Esophagus (tissue), 2 donors: ENCODE results near the gene PSMG4. TPM values are rescaled to one million over a fixed set of nuclear protein-coding genes. Genes with fewer than 3 reads are reported as not detected.
A peak's percentile ranks its signal among the peaks of the same experiment; 100 is the strongest.

ENCODE experiments used
- H3K27ac ChIP-seq, 2 donors: one replicate each; pipeline ENCODE4 v1.5.1; 2013; ENCODE audit warnings: low read depth in 2 of 2, mild to moderate bottlenecking in 2 of 2, inconsistent platforms in 1 of 2, low read length in 1 of 2, moderate library complexity in 1 of 2
- H3K27me3 ChIP-seq, 2 donors: one replicate each; pipeline ENCODE4 v1.6.1; 2013; ENCODE audit warnings: low read length in 2 of 2, control low read depth in 1 of 2, mild to moderate bottlenecking in 1 of 2; ENCODE audit not compliant: insufficient read depth in 2 of 2, control insufficient read depth in 1 of 2
- H3K36me3 ChIP-seq, 2 donors: one replicate each; pipeline ENCODE4 v1.6.1; 2013; ENCODE audit warnings: low read length in 1 of 2; ENCODE audit not compliant: control insufficient read depth in 2 of 2, insufficient read depth in 2 of 2
- H3K4me1 ChIP-seq, 2 donors: one replicate each; pipeline ENCODE4 v1.6.1; 2013; ENCODE audit warnings: low read length in 1 of 2; ENCODE audit not compliant: control insufficient read depth in 2 of 2, insufficient read depth in 2 of 2
- H3K4me3 ChIP-seq, 2 donors: one replicate each; pipeline ENCODE4 v1.5.1; 2013; ENCODE audit warnings: low read length in 2 of 2, mild to moderate bottlenecking in 2 of 2, low read depth in 1 of 2, moderate library complexity in 1 of 2
- H3K9me3 ChIP-seq, 2 donors: one replicate each; pipeline ENCODE4 v1.6.1; 2013; ENCODE audit warnings: mild to moderate bottlenecking in 2 of 2, low read depth in 1 of 2, low read length in 1 of 2, moderate library complexity in 1 of 2; ENCODE audit not compliant: control insufficient read depth in 2 of 2, insufficient read depth in 1 of 2
- WGBS, 2 donors: extraction: QIAGEN DNeasy Blood & Tissue Kit; methylation state at CpG; one replicate each; pipeline ENCODE4 v1.1.7; 2013; 5-methylcytosine and 5-hydroxymethylcytosine counted together
- polyA plus RNA-seq, 2 donors: library from polyadenylated mRNA; stranded (reverse); fragments of 200-250 nt; gene quantifications; one replicate each; pipeline ENCODE4 v1.2.3, GENCODE V29; 2013
- donor health status: healthy with polysubstance abuse.
- donor health status: Bipolar disorder and iron deficiency.

PSMG4 gene
- 10 to 100 TPM; 31.6 to 33.3 TPM for polyA plus RNA-seq

GRCh38 chr6:3258720-3259490 is at the start of gene PSMG4:
TSS of gene PSMG4 (plus strand) at chr6:3258947. CDS start at chr6:3259023, 76 bp downstream.
- Histone ChIP-seq H3K4me3 (peak within 1 kb of the TSS; percentile 86 to 98), H3K4me1 (peaks cover 8 to 10% of the 10 kb centered on the region in 2 donors), H3K36me3 (peaks cover 0 to 7% of the 10 kb centered on the region in 2 donors), H3K27ac (peak within 1 kb of the TSS; percentile 68 to 91), H3K27me3 (no peaks in the 10 kb centered on the region), H3K9me3 (no peaks in the 10 kb centered on the region)
- 0 to 1% methylated on average over 75 to 80 of the region's 80 CpGs for WGBS, 2 donors

GRCh38 chr6:3209114-3210023 is 49.4 kb upstream of the PSMG4 start:
- H3K4me3 ChIP-seq: no peak overlapping the region
- WGBS, 2 donors: 42 to 51% methylated on average over 17 of the region's 17 CpGs
- no peaks in the 10 kb centered on the region for H3K36me3 ChIP-seq
- peak overlapping the region; percentile 71 to 74 for H3K27ac ChIP-seq
- H3K9me3 ChIP-seq: no peaks in the 10 kb centered on the region
- peaks cover 0 to 2% of the 10 kb centered on the region in 2 donors for H3K4me1 ChIP-seq
- H3K27me3 ChIP-seq: no peaks in the 10 kb centered on the region

GRCh38 chr6:3210024-3210610 is 48.6 kb upstream of the PSMG4 start:
- peaks cover 0 to 2% of the 10 kb centered on the region in 2 donors for H3K4me1 ChIP-seq
- H3K27me3 ChIP-seq: no peaks in the 10 kb centered on the region
- H3K9me3 ChIP-seq: no peaks in the 10 kb centered on the region
- 88% methylated on average over 9 of the region's 9 CpGs for WGBS, 2 donors
- no peak overlapping the region for H3K27ac ChIP-seq
- H3K36me3 ChIP-seq: no peaks in the 10 kb centered on the region
- no peak overlapping the region for H3K4me3 ChIP-seq

GRCh38 chr6:3211681-3212080 is 47.1 kb upstream of the PSMG4 start:
- no peak overlapping the region for H3K27ac ChIP-seq
- no peaks in the 10 kb centered on the region for H3K27me3 ChIP-seq
- no peaks in the 10 kb centered on the region for H3K4me1 ChIP-seq
- H3K4me3 ChIP-seq: no peak overlapping the region
- no peaks in the 10 kb centered on the region for H3K9me3 ChIP-seq
- WGBS, 2 donors: 70 to 77% methylated on average over 5 of the region's 5 CpGs
- H3K36me3 ChIP-seq: no peaks in the 10 kb centered on the region

- WGBS, 2 donors: 95 to 97% methylated on average over 6 of the region's 6 CpGs
- Histone ChIP-seq H3K36me3 (no peaks in the 10 kb centered on the region), H3K4me1 (no peaks in the 10 kb centered on the region), H3K27me3 (no peaks in the 10 kb centered on the region), H3K27ac (no peak overlapping the region), H3K9me3 (no peaks in the 10 kb centered on the region), H3K4me3 (no peak overlapping the region)
These were observed 46.5 kb upstream of the PSMG4 start for GRCh38 chr6:3212261-3212660.

GRCh38 chr6:3213334-3213695 is 45.4 kb upstream of the PSMG4 start:
- H3K27ac ChIP-seq: no peak overlapping the region
- H3K36me3 ChIP-seq: no peaks in the 10 kb centered on the region
- no peak overlapping the region for H3K4me3 ChIP-seq
- WGBS, 2 donors: 93 to 94% methylated on average over 2 of the region's 2 CpGs
- no peaks in the 10 kb centered on the region for H3K4me1 ChIP-seq
- H3K9me3 ChIP-seq: no peaks in the 10 kb centered on the region
- H3K27me3 ChIP-seq: no peaks in the 10 kb centered on the region

- H3K27me3 ChIP-seq: no peaks in the 10 kb centered on the region
- 46 to 60% methylated on average over 3 of the region's 3 CpGs for WGBS, 2 donors
These were observed 43.8 kb upstream of the PSMG4 start for GRCh38 chr6:3214898-3215297.

GRCh38 chr6:3217286-3217685 is 41.5 kb upstream of the PSMG4 start:
- Histone ChIP-seq H3K27ac (no peak overlapping the region), H3K36me3 (no peaks in the 10 kb centered on the region), H3K4me3 (no peak overlapping the region), H3K9me3 (no peaks in the 10 kb centered on the region), H3K27me3 (no peaks in the 10 kb centered on the region), H3K4me1 (no peaks in the 10 kb centered on the region)
- WGBS, 2 donors: 83 to 89% methylated on average over 2 of the region's 2 CpGs

More at GRCh38 chr6:3214898-3215297, 43.8 kb upstream of the PSMG4 start:
- Histone ChIP-seq H3K36me3 (no peaks in the 10 kb centered on the region), H3K9me3 (no peaks in the 10 kb centered on the region), H3K4me1 (no peaks in the 10 kb centered on the region), H3K27ac (no peak overlapping the region), H3K4me3 (no peak overlapping the region)

GRCh38 chr6:3218266-3218665 is 40.5 kb upstream of the PSMG4 start:
- Histone ChIP-seq H3K4me3 (no peak overlapping the region), H3K27ac (no peak overlapping the region), H3K27me3 (no peaks in the 10 kb centered on the region), H3K36me3 (no peaks in the 10 kb centered on the region), H3K9me3 (no peaks in the 10 kb centered on the region), H3K4me1 (no peaks in the 10 kb centered on the region)
- 90 to 93% methylated on average over 10 of the region's 10 CpGs for WGBS, 2 donors
